Measurements from ENCODE around the gene SHOC2.

SHOC2 gene

GRCh38 chr10:110919349-110919931, at the start of gene SHOC2:
TSS of gene SHOC2 (plus strand) at chr10:110919604. CDS start at chr10:110964359, 44,755 bp downstream.
- in situ Hi-C loops (cut with MboI; ENCODE audit: low sequenced_read_pairs): no loop called here

DNA sequence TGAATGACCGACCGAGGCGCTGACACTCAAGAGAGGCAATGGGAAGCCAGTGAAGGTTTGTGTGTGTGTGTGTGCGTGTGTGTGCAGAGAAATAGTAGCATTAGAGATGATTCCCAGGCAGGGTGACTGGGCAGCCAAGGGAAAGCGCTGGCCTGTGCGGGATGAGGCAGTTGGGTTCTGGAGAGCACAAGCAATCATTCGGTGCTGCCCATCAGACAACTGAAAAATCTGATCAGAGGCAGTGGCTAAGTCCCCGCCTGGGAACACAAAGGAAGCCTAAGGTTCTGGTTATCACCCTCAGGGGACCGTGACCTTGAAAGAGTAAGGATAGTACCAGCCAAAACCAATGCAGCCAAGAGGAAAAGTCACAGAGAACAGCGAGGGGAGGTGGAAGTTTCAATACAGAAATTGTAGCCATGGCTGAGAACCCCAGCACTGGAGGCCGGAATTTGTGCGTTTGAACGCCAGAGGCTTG, 48.5 kb upstream of the SHOC2 start:
- in situ Hi-C loops (cut with MboI; ENCODE audit: low sequenced_read_pairs): no loop called here

- in situ Hi-C loops (cut with MboI; ENCODE audit: low sequenced_read_pairs): no loop called here
Measured at GRCh38 chr10:110871298-110872084, 47.9 kb upstream of the SHOC2 start, which contains the start of gene PDCD4. TSS of gene PDCD4 (plus strand) at chr10:110871928. CDS start at chr10:110876028, 4,100 bp downstream.

DNA sequence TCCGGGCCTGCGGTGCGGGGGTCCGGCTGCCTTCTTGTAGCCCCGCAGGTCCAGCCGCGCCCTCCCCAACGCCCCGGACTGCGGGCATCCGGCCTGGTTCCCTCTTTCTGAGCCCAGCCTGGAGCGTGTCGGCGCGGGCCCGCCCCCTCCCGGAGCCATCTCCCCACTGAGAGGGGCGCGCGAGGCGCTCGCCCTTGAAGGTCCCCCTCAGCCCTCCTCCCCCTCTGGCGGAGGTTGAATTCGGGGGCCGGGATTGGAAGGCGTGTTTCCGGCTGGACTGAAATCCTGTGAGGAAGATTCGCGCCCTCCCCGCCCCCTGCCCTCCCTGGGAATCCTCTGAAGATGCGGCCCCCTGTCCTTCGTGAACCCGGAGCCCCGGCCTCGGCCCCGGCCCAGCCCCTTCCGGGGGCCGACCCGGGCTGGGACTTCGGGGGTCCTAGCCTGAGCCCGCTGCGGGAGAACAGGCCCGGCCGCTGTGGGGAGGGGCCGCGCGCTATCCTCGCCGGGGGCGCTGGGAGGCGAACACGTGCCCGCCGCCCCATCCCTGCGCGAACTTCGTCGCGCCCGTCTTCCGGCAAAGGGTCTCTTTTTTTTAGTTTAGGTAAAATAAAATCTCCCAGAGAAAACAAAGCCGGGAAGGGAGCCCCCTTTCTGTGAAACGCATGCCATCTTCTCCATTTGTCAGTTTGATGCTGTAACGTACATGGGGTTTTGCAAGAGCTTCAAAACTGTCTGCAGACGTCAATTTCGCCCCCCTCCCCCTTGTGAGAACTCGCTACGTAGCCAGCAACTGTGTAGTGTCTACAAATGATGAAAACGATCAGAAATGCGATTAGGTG, 47.0 kb upstream of the SHOC2 start:
- in situ Hi-C loops (cut with MboI; ENCODE audit: low sequenced_read_pairs): no loop called here

GRCh38 chr10:110872984-110873923, 46.1 kb upstream of the SHOC2 start:
- in situ Hi-C loops (cut with MboI; ENCODE audit: low sequenced_read_pairs): no loop called here

GRCh38 chr10:110873951-110874350, 45.5 kb upstream of the SHOC2 start:
- in situ Hi-C loops (cut with MboI; ENCODE audit: low sequenced_read_pairs): no loop called here

DNA sequence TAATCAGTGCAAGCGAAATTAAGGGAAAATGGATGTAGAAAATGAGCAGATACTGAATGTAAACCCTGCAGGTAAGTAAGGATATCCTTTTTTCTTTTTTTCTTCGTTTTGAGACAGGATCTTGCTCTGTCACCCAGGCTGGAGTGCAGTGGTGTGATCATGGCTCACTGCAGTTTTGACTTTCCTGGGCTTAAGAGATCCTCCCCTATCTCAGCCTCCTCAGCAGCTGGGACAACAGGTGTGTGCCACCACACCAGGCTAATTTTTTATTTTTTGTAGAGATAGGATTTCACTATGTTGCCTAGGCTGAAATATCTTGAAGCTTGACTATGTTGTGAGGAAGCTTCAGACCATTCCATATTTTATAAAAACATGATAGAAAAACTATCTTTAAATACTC, 43.4 kb upstream of the SHOC2 start:
- in situ Hi-C loops (cut with MboI; ENCODE audit: low sequenced_read_pairs): no loop called here

DNA sequence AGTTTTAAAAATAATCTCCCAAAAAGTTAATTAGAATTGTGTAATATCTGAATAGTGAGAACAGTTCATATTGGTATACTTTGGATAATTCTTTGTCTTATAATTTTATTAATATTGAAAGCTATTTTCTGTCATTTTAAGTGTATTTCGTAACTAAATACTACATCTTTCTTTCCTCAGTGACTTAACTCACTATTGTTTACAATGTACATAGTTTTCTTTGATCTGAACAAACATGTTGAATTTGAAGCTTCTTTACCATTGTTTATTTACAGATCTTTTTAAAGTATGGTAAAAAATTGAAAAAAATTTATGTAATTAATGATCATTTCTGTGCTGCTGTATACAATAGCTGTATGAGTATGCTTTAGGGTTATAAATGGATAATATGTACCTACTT, 42.6 kb upstream of the SHOC2 start:
- in situ Hi-C loops (cut with MboI; ENCODE audit: low sequenced_read_pairs): no loop called here

- in situ Hi-C loops (cut with MboI; ENCODE audit: low sequenced_read_pairs): no loop called here
Measured at GRCh38 chr10:110880012-110880411, 39.4 kb upstream of the SHOC2 start.

- in situ Hi-C loops (cut with MboI; ENCODE audit: low sequenced_read_pairs): no loop called here
Measured at GRCh38 chr10:110881247-110881646, 38.2 kb upstream of the SHOC2 start.

- in situ Hi-C loops (cut with MboI; ENCODE audit: low sequenced_read_pairs): no loop called here
Measured at GRCh38 chr10:110881905-110882304, 37.5 kb upstream of the SHOC2 start.

GRCh38 chr10:110883924-110884323, 35.5 kb upstream of the SHOC2 start:
- in situ Hi-C loops (cut with MboI; ENCODE audit: low sequenced_read_pairs): no loop called here

DNA sequence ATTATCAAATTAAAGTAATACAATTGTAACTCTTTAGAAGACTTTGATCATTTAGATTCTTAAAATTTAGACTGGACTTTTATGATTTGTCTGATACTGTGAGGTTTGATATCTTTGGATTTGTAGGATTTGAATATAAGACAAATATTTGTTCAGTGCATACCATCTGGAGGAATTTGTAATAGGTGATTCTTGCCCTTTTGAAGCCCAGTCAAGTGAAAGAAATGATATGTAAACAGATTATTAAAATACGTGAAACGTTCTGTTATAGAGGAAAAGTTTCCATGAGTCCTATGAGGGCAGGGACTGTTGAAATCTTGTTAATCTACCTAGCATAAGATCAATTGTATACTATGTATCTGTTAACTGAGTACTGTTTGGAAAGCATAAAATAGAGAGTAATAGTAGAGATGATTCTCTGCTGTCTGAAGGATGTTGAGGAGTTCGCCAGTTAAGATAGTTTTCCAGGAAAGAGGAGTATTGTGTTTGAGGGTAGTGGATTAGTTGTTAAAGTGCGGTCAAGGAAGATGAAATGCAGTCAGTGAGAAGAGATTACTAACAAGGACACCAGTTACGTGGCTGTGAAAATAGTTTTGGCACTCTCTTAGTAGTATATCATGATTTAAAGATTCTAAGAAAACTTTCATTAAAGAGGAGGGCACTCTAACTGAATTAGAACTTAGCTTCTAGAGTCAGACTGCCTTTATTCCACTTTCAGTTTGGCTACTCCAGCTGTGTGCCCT, 33.3 kb upstream of the SHOC2 start:
- in situ Hi-C loops (cut with MboI; ENCODE audit: low sequenced_read_pairs): no loop called here

DNA sequence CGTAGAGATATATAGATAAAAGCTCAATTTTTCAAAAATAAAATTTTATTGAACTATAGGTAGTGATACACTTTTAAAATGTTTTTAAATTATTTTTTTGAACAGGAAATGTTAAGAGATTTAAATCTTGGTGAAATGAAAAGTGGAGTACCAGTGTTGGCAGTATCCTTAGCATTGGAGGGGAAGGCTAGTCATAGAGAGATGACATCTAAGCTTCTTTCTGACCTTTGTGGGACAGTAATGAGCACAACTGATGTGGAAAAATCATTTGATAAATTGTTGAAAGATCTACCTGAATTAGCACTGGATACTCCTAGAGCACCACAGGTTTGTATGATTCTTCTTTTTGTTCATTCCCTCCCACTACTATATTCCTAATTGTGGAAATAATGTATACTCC, 31.8 kb upstream of the SHOC2 start:
- in situ Hi-C loops (cut with MboI; ENCODE audit: low sequenced_read_pairs): no loop called here

- in situ Hi-C loops (cut with MboI; ENCODE audit: low sequenced_read_pairs): no loop called here
Measured at GRCh38 chr10:110892602-110893288, 26.7 kb upstream of the SHOC2 start.

DNA sequence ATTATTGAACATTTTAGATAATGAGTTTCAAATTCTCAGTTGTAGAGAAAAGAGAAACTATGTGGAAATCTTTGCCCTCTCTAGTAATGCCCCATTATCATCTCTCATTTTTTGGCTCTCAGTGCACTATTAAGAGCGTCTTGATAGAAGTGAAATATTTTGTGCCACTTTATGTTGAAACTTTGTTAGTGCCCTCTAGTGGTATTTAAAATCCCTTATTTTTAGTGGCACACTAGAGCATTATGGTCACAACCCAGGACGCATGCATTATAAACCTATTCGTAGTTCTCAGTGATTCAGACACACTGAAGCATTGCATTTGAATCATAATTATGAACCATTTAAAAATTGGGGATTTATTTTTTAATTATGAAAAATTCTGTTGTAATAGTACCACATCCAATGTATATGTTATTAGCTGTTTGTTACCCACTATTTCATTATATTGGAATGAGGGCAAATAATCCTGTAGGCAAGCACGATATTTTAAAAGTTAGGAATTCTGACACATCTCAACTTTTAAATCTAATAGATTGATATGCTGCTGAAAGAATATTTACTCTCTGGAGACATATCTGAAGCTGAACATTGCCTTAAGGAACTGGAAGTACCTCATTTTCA, 25.7 kb upstream of the SHOC2 start:
- in situ Hi-C loops (cut with MboI; ENCODE audit: low sequenced_read_pairs): no loop called here

GRCh38 chr10:110897184-110897583, 22.2 kb upstream of the SHOC2 start:
- in situ Hi-C loops (cut with MboI; ENCODE audit: low sequenced_read_pairs): no loop called here

DNA sequence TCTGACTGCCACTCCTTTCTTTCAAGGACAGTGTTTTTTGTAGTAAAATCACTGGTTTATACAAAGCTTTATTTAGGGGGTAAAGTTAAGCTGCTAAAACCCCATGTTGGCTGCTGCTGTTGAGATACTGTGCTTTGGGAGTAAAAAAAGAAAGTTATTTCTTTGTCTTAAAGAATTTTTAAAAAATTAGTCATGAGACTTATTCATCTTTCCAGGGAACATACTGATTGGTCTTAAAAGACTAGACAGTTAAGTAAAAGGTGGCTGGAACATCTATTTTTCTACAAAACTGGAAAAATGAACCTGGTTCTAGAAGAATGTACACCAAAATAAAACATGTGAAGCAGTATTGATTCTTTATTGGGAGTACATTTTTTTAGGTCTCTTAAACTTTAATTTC, 21.0 kb upstream of the SHOC2 start:
- in situ Hi-C loops (cut with MboI; ENCODE audit: low sequenced_read_pairs): no loop called here

DNA sequence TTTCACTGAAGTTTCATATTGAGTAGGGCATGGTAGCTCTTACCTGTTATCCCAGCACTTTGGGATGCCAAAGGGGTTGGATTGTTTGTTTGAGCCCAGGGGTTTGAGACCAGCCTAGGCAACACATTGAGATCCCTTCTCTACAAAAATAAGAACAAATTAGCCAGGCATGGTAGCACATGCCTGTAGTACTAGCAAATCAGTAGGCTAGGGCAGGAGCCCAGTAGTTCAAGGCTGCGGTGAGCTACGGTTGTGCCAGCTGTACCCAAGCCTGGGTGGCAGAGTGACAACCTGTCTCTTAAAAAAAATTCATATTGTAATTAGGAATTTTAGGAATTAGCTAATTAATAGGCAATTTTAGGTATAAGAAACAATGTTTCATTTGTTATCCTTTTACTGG, 18.4 kb upstream of the SHOC2 start:
- in situ Hi-C loops (cut with MboI; ENCODE audit: low sequenced_read_pairs): loop anchor here (10.0 kb wide), 1 partner anchor 96 kb away; no protein-coding TSS in a partner anchor
